HepG2 (cell line): ENCODE results near the gene FRMD8. TPM values are rescaled to one million over a fixed set of nuclear protein-coding genes. Genes with fewer than 3 reads are reported as not detected.

ENCODE experiments used
- AGO2 ChIP-seq: fragments of 200-400 bp; formaldehyde crosslinking; optimal IDR thresholded peaks from 2 replicates; pipeline ENCODE3; 2017; ENCODE audit warnings: mild to moderate bottlenecking, low read depth, low read length, moderate library complexity
- CAMTA2 ChIP-seq: sonication (generic); formaldehyde crosslinking; IDR thresholded peaks from 2 replicates; pipeline ENCODE4 v1.4.0; 2020; ENCODE audit warnings: mild to moderate bottlenecking, missing genetic modification reagents, borderline replicate concordance
- DNMT3B ChIP-seq: conservative IDR thresholded peaks from 2 replicates; pipeline ENCODE4 v1.6.1; 2016; ENCODE audit warnings: missing biosample characterization, control low read depth
- FOXC1 ChIP-seq: sonication (generic); formaldehyde crosslinking; IDR thresholded peaks from 2 replicates; pipeline ENCODE4 v1.8.0; 2022; ENCODE audit warnings: mild to moderate bottlenecking, missing genetic modification reagents, borderline replicate concordance
- HDAC1 ChIP-seq: sonication (generic); formaldehyde crosslinking; IDR thresholded peaks from 2 replicates; pipeline ENCODE4 v1.5.1; 2020; ENCODE audit warnings: mild to moderate bottlenecking, missing genetic modification reagents
- HNRNPK ChIP-seq: fragments of 200-400 bp; formaldehyde crosslinking; IDR thresholded peaks from 2 replicates; pipeline ENCODE4 v1.6.1; 2018; ENCODE audit warnings: low read length, low read depth, moderate library complexity, mild to moderate bottlenecking; ENCODE audit not compliant: poor library complexity, severe bottlenecking
- HNRNPLL ChIP-seq: fragments of 200-400 bp; formaldehyde crosslinking; IDR thresholded peaks from 2 replicates; pipeline ENCODE4 v1.6.1; 2017; ENCODE audit warnings: mild to moderate bottlenecking, low read depth, low read length; ENCODE audit not compliant: poor library complexity, severe bottlenecking
- MBNL3 ChIP-seq: fragments of 250-450 bp; sonication (Bioruptor Pico); conservative IDR thresholded peaks from 2 replicates; pipeline ENCODE4 v1.8.0; 2022; ENCODE audit warnings: mild to moderate bottlenecking, inconsistent platforms
- POLR2AphosphoS2 ChIP-seq: IDR thresholded peaks from 2 replicates; pipeline ENCODE4 v1.6.1; 2011; ENCODE audit warnings: low read depth, low read length, improper control_type of control experiment
- RBFOX2 ChIP-seq: fragments of 200-400 bp; formaldehyde crosslinking; IDR thresholded peaks from 2 replicates; pipeline ENCODE4 v1.6.1; 2017; ENCODE audit warnings: low read depth, mild to moderate bottlenecking, low read length
- SOX6 ChIP-seq, 2 experiments: fragments of 450-650 bp in 1 of 2; sonication (generic) in 1 of 2; formaldehyde crosslinking in 1 of 2; IDR thresholded peaks; 2 replicates each; pipeline versions ENCODE4 v1.4.0 to v1.6.1; 2017 to 2020; ENCODE audit warnings: antibody characterized with exemption in 1 of 2, mild to moderate bottlenecking in 1 of 2, missing genetic modification reagents in 1 of 2
- TSC22D2 ChIP-seq: sonication (generic); formaldehyde crosslinking; IDR thresholded peaks from 2 replicates; pipeline ENCODE4 v1.5.1; 2020; ENCODE audit warnings: missing genetic modification reagents, mild to moderate bottlenecking, borderline replicate concordance
- U2AF2 ChIP-seq: fragments of 200-400 bp; formaldehyde crosslinking; IDR thresholded peaks from 2 replicates; pipeline ENCODE4 v1.6.1; 2017; ENCODE audit warnings: low read depth, mild to moderate bottlenecking, low read length
- ZNF225 ChIP-seq: sonication (generic); formaldehyde crosslinking; IDR thresholded peaks from 2 replicates; pipeline ENCODE4 v1.4.0; 2020; ENCODE audit warnings: mild to moderate bottlenecking, missing genetic modification reagents
- polyA plus RNA-seq, 8 experiments: library from polyadenylated mRNA; depleted of rRNA in 3 of 8; stranded (reverse) in 7 of 8; unstranded in 1 of 8; fragments of >200 nt; fragmentation: Illumina TruSeq in 4 of 8; extraction: Trizol in 4 of 8; gene quantifications; 2 replicates each; pipeline versions ENCODE4 v1.2.1 to v1.2.3, GENCODE V29; 2011 to 2016; ENCODE audit warnings: low read depth in 4 of 8, missing spikeins in 1 of 8, mixed read lengths in 1 of 8; ENCODE audit not compliant: insufficient read depth in 1 of 8
- total RNA-seq, 5 experiments: library from RNA; depleted of rRNA; stranded (reverse); fragments of >200 nt; fragmentation: Illumina TruSeq; extraction: Trizol; gene quantifications; 2 replicates each; pipeline ENCODE4 v1.2.3, GENCODE V29; 2016; ENCODE audit warnings: low read depth in 1 of 5
- TF ChIP-seq, protein P1 (sequence below): sonication (generic); formaldehyde crosslinking; IDR thresholded peaks from 2 replicates; pipeline ENCODE4 v1.8.0; 2022; ENCODE audit warnings: mild to moderate bottlenecking, missing genetic modification reagents, borderline replicate concordance
- TF ChIP-seq, protein P2 (sequence below): sonication (generic); formaldehyde crosslinking; IDR thresholded peaks from 2 replicates; pipeline ENCODE4 v1.4.0; 2020; ENCODE audit warnings: mild to moderate bottlenecking, missing genetic modification reagents, borderline replicate concordance
- TF ChIP-seq, protein P3 (sequence below), 2 experiments: fragments of 450-650 bp in 1 of 2; sonication (generic) in 1 of 2; formaldehyde crosslinking; IDR thresholded peaks; 2 replicates each; pipeline versions ENCODE4 v1.5.0 to v1.8.0; 2020 to 2022; ENCODE audit warnings: mild to moderate bottlenecking in 1 of 2, missing genetic modification reagents in 1 of 2
- TF ChIP-seq, protein P4 (sequence below): sonication (generic); formaldehyde crosslinking; IDR thresholded peaks from 2 replicates; pipeline ENCODE4 v1.5.0; 2020; ENCODE audit warnings: mild to moderate bottlenecking, missing genetic modification reagents
- TF ChIP-seq, protein P5 (sequence below): sonication (generic); formaldehyde crosslinking; IDR thresholded peaks from 2 replicates; pipeline ENCODE4 v1.8.0; 2023; ENCODE audit warnings: mild to moderate bottlenecking, missing genetic modification reagents
- TF ChIP-seq, protein P6 (sequence below): sonication (generic); formaldehyde crosslinking; IDR thresholded peaks from 2 replicates; pipeline ENCODE4 v1.5.0; 2020; ENCODE audit warnings: mild to moderate bottlenecking, low read depth, missing genetic modification reagents, borderline replicate concordance

FRMD8 gene
- total and polyA plus RNA-seq, 2 of the 13 experiments (the other 11 are each of a cell fraction or from before 2014, with no cell fraction given) = 5.8 to 20.6 TPM

DNA sequence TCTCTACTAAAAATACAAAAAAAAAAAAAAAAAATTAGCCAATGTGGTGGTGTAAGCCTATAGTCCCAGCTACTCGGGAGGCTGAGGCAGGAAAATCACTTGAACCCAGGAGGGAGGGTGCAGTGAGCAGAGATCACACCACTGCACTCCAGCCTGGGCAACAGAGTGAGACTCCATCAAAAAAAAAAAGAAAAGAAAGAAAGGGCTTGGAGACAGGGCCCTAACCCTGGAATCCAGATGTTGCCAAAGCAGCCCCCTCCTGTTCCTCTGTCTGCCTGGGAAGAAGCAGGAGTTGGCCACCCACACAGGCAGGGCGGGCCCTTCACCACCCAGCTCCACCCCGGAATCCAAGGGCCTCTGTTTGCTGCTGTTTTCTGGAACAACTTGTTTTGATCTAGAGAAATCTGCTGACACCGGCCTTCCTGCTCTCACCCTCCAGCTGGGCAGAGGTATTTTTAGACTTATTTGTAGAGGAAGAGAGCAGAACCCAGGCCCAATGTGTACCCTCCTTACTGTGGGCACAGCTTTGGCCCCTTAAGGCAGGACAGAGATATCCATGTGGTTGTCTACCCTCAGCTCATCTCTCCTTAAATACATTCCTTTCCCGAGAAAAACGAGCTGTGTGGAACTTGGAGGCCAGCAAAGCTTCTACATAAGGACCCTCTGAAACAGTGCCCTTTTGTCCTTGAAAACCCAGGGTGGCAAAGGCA, 33.5 kb downstream of the FRMD8 start (continued):
- no peak for TF ChIP-seq CAMTA2 (CRISPR knock-in tag)
- TF ChIP-seq U2AF2 = no peak
- TF ChIP-seq, protein P1, sequence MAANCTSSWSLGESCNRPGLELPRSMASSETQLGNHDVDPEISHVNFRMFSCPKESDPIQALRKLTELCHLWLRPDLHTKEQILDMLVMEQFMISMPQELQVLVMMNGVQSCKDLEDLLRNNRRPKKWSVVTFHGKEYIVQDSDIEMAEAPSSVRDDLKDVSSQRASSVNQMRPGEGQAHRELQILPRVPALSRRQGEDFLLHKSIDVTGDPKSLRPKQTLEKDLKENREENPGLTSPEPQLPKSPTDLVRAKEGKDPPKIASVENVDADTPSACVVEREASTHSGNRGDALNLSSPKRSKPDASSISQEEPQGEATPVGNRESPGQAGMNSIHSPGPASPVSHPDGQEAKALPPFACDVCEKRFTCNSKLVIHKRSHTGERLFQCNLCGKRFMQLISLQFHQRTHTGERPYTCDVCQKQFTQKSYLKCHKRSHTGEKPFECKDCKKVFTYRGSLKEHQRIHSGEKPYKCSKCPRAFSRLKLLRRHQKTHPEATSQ = no peak
- no peak for TF ChIP-seq DNMT3B (CRISPR knock-in tag)
- TF ChIP-seq, protein P2, sequence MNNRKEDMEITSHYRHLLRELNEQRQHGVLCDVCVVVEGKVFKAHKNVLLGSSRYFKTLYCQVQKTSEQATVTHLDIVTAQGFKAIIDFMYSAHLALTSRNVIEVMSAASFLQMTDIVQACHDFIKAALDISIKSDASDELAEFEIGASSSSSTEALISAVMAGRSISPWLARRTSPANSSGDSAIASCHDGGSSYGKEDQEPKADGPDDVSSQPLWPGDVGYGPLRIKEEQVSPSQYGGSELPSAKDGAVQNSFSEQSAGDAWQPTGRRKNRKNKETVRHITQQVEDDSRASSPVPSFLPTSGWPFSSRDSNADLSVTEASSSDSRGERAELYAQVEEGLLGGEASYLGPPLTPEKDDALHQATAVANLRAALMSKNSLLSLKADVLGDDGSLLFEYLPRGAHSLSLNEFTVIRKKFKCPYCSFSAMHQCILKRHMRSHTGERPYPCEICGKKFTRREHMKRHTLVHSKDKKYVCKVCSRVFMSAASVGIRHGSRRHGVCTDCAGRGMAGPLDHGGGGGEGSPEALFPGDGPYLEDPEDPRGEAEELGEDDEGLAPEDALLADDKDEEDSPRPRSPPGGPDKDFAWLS = no peak
- TF ChIP-seq AGO2 = no peak
- TF ChIP-seq TSC22D2 = 0 out of 2 replicates have a peak, but pooled peaks have one; percentile 42
- TF ChIP-seq, protein P3, sequence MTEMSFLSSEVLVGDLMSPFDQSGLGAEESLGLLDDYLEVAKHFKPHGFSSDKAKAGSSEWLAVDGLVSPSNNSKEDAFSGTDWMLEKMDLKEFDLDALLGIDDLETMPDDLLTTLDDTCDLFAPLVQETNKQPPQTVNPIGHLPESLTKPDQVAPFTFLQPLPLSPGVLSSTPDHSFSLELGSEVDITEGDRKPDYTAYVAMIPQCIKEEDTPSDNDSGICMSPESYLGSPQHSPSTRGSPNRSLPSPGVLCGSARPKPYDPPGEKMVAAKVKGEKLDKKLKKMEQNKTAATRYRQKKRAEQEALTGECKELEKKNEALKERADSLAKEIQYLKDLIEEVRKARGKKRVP (CRISPR knock-in tag; IDR thresholded peaks at IDR 0.05) = no peak
- TF ChIP-seq ZNF225 (CRISPR knock-in tag) = no peak
- TF ChIP-seq, protein P4, sequence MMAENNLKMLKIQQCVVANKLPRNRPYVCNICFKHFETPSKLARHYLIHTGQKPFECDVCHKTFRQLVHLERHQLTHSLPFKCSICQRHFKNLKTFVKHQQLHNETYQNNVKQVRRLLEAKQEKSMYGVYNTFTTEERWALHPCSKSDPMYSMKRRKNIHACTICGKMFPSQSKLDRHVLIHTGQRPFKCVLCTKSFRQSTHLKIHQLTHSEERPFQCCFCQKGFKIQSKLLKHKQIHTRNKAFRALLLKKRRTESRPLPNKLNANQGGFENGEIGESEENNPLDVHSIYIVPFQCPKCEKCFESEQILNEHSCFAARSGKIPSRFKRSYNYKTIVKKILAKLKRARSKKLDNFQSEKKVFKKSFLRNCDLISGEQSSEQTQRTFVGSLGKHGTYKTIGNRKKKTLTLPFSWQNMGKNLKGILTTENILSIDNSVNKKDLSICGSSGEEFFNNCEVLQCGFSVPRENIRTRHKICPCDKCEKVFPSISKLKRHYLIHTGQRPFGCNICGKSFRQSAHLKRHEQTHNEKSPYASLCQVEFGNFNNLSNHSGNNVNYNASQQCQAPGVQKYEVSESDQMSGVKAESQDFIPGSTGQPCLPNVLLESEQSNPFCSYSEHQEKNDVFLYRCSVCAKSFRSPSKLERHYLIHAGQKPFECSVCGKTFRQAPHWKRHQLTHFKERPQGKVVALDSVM = no peak
- TF ChIP-seq SOX6 (IDR thresholded peaks at IDR 0.05) = no peak
- peak; percentile 29; the same call in 1 of the 2 replicates for TF ChIP-seq SOX6 (CRISPR knock-in tag; IDR thresholded peaks at IDR 0.05)
- TF ChIP-seq POLR2AphosphoS2 = peak; percentile 38; the same call in 1 of the 2 replicates
- TF ChIP-seq FOXC1 (CRISPR knock-in tag) = no peak; the same call in 1 of the 2 replicates
- TF ChIP-seq RBFOX2 = peak; percentile 84
- no peak for TF ChIP-seq HNRNPLL
- TF ChIP-seq, protein P5, sequence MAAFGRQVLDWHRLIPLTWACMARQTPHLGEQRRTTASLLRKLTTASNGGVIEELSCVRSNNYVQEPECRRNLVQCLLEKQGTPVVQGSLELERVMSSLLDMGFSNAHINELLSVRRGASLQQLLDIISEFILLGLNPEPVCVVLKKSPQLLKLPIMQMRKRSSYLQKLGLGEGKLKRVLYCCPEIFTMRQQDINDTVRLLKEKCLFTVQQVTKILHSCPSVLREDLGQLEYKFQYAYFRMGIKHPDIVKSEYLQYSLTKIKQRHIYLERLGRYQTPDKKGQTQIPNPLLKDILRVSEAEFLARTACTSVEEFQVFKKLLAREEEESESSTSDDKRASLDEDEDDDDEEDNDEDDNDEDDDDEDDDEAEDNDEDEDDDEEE = 0 out of 2 replicates have a peak, but pooled peaks have one; percentile 43
- TF ChIP-seq HNRNPK = no peak
- TF ChIP-seq HDAC1 (CRISPR knock-in tag) = 0 out of 2 replicates have a peak, but pooled peaks have one; percentile 18
- TF ChIP-seq, protein P6, sequence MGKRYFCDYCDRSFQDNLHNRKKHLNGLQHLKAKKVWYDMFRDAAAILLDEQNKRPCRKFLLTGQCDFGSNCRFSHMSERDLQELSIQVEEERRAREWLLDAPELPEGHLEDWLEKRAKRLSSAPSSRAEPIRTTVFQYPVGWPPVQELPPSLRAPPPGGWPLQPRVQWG (CRISPR knock-in tag) = no peak
- TF ChIP-seq MBNL3 (CRISPR knock-in tag) = no peak
